Kasumi-1 (cell line): ENCODE data around the gene CRABP2.

Experiments used
- DNase-seq, 2 experiments: peaks; one replicate each; lab custom pipeline; 2025; lab: John Stamatoyannopoulos, UW

The CRABP2 gene

DNA sequence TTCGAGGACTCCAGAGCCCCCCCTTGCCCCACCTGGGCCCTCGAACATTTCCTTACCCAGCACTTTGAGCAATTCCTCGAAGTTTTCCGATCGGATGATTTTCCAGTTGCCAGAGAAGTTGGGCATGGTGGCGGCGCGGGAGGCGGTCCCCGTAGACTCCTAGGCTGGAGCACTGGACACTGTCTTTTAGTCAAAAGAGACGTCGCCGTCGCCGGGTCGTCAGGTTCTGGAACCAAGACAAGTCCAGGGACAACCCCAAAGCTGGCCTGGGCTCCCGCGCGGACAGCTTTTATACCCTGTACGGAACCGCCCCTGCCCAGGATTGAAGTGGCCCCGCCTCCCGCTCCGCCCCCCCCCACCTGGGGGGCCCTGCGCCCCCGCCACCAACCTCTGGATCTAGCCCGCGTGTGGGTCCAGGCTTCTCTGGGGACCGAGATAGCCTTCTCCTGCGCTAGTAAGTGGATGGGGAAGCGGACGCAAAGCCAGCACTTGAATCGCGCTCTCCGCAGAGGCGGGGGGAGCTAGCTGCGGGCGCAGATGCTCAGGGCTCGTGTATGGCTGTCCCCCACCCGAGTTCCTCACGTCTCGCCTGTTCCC is at the start of gene CRABP2:
TSS of gene CRABP2 (minus strand) at position 263 of the 597 bp plus-strand sequence. CDS start at position 126, 137 bp downstream.
- DNase-seq, result no peak

- no peak for DNase-seq
These were observed 48.8 kb upstream of the CRABP2 start for GRCh38 chr1:156754219-156754618.

DNA sequence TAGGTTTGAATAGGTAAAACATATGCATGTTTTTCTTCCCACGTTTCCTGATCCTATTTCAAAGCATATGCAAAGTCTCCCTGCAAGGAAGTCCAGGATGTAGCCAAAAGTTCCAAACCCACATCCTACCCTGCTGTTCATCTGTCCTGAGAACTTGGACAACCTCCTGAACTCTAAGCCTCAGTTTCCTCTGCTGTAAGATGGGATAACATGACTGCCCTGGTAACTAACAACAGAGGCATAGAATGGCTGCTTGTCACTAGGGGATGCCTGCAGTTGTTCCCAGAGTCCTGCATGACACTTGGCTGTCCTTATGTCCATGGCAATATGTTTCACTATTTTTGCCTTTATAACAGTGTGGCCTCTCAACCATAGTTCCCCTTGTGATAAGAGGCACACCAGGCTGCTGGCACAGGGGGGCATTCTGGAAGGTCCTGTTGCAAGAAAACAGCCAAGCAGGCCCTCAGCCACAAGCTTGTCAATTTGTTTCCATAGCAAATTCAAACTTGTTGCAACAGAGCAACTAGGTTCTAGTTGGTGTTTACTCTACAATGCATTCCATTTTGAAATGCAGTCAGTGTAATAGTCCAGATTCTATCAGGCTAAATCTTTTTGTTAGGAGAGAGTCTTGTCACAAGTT is 47.6 kb upstream of the CRABP2 start:
- DNase-seq, result peak in 1 of 2 experiments; percentile 5

DNA sequence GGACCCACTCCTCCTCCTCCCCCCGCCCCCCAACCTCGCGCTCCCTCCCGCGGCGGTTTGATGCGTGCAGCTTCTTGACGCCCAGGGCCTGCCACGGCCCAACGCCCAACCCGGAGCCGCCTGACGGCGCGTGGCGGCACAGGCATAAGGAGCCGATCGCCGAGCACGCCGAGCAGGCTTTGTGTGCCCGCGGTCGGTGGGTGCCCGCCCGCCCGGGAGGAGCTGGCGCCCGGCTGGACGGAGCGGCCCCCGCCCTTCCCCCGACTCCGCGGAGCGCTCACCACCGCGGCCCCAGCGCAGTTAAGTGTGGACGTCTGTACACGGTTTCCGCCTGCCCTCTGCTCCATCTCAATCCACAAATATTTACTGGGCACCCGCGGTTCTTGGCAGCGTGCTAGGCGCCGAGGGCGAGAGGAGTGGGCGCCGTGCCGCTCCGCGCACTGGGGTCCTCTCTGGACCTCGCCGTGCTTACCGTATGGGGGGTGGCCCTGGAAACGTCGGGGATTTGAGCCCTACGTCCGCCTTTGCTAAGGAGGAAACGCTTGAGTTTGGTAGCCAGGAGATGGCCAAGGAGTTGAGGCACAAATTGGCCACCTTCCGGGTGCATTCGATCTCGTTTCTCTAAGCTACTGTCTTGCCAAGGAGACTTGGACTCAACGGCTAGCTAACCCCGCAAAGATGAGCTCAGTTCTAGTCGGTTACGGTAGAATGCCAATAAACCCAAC is 46.5 kb upstream of the CRABP2 start:
- peak; percentile 78 to 89 for DNase-seq

- no peak for DNase-seq
These were observed 46.0 kb upstream of the CRABP2 start, which contains the start of gene HDGF for GRCh38 chr1:156751451-156751756. Gene HDGF (minus strand): TSS chr1:156751675. CDS start chr1:156751429, 246 bp downstream.

GRCh38 chr1:156750711-156751450 is 45.5 kb upstream of the CRABP2 start:
- no peak for DNase-seq

DNA sequence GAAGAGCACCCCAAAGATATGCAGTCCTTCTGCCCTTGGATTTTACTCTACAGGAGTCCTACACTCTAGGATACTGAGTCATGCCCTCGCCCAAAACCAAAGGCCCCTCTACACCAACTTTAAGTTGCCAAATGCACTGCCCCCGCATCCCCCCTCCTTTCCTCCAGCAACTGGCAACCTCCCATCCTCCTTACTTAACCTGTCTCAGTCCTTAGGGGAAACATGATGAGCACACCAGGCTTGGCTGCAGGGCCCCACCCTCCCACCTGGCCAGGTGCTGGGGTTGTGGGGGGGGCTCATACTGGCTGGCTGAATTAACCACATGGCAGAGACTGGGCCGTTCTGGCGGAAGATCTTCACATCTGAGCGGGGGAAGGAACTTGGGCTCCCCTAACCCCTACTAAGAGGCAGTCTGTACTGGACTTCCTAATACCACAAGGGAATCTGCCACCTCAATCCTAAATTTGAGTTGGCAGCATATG is 44.8 kb upstream of the CRABP2 start:
- DNase-seq, result peak; percentile 34 to 43

GRCh38 chr1:156749419-156750118 is 44.2 kb upstream of the CRABP2 start:
- DNase-seq, result peak in 1 of 2 experiments; percentile 23

GRCh38 chr1:156748670-156749418 is 43.5 kb upstream of the CRABP2 start:
- peak; percentile 81 to 84 for DNase-seq

DNA sequence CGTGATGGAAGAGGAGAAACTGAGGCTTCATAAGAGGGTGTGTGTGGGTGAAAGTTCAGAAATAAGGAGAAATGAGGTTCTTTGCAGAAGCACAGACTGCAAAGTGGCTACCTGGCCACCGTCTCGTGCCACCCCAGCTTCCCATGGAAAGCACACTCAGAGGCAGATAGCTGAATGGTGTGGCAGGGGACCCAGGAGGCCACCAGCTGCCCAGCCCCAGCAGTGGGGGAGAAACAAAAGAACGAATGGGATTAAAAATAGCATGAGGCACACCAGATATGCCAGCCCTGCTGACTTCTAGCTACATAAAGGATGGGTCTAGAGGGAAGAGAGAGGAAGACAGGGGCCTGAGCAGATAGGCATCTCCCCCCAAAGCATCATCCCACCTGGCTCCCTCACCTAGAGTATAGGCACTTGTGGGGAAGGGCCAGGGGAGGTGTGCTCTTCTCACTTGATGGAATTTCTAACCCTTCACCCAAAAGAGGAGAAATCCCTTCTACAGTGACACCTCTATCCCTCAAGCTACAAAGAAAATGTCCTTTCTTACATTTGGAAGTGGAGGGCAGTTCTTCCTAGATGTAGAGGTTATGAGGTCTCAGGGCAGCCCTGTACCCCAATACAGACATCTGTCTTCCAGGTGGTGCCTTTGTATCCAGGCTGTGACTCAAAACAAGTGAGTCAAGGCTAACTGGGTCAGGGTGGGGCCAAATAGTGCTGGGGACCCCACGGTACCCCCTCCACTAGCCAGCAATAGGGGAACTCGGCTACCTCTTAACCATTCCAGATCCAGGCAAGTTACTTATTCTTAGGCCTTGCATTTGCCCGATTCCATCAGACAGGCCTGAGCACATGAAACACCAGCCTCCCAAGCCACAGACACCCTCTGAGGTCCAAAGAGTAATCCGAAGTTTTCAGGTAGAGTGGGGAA is 42.6 kb upstream of the CRABP2 start:
- DNase-seq, result no peak

DNA sequence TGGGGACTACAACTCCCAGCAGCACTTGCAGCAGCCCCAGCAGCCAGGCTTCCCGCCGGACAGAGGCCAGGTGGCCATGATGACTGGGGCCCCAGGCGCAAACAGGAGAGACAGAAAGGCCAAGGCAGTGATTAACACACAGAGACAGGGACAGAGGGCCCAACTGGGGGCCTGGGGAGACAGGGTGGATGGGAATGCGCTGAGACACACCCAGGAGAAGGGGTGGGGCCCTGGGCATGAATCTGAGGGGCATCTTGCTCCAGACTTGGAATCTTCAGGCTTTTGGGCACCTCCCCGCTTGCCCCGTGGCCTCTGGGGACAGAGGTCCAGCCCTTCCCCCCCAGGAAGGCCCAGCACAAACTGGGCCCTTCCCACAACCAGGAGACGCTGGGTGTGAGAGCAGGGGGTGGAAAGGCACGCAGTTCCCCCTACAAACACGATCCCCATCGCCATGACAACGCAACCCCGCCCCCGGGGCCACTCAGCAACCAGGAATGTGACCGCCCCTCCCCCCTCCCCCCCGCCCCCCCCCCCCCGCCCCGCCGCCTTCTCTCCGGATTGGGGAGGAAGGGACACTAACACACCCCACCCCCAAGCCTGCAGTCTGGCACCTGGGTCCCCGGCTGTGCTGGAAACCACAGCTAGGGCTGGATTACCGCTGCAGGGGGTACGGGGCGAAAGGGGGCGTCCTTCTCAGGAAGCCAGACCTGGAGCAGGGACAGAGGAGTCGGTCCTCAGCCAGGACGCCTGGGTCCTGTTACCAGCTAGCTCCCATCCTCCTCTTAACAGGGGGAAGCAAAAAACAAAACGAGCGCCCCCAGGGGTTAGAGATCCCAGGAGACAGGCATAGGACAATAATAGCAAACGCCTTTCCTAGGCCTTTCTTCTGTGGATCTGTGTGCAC is 41.6 kb upstream of the CRABP2 start:
- peak; percentile 41 to 54 for DNase-seq

DNA sequence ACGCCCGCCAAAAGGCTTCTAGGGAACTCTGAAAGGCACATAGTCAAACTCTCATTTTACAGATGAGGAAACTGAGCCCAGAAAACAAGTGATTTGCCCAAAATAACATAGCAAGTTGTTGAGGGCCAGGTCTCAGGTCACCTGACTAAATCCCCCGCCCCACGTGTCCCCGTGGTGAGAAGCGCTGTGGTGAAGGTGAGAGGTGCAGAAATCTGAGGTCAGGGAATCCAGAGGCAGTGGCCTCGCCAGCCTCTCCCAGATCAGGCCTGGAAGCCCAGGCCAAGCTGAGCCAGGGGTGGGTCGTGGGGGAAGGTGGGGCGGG is 41.0 kb upstream of the CRABP2 start:
- no peak for DNase-seq

DNA sequence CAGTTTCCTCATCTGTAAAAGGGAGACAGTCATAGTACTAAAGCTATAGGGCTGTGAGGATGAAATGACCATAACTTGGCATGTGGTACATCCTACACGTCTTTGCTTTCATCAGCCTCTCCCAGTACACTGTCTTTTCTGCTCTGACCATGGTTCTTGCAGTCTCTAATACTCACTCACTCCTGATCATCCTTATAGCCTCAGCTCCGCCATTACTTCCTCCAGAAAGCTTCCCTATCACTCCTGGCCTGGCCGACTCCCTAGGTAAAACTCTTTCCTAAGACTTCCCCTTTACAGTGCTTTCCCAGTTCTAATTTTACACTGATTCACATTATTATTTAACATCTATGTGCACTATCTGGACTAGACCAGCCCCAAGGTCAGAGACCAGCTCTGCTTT is 40.5 kb upstream of the CRABP2 start:
- DNase-seq, result no peak

GRCh38 chr1:156744786-156745419 is 39.5 kb upstream of the CRABP2 start:
- no peak for DNase-seq

DNA sequence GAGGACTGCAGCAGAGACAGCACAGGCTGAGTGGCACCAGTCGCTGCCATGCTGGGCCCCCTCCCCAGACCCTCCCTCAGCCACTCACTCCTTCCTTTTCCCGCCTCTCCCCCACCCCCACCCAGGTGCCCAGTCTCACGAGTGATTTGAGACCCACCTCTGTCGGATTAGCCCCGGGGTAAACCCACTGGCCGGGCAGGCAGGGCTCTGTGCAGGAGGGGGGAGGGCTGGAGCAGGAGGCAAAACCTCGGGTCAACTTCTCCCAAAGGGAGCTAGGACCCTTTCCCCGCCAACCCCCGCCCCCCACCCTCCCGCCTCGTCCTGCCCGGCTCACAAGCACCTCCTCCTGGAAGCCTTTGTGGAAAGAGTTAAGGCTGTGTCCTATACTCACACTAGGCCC is 39.0 kb upstream of the CRABP2 start:
- no peak for DNase-seq

DNA sequence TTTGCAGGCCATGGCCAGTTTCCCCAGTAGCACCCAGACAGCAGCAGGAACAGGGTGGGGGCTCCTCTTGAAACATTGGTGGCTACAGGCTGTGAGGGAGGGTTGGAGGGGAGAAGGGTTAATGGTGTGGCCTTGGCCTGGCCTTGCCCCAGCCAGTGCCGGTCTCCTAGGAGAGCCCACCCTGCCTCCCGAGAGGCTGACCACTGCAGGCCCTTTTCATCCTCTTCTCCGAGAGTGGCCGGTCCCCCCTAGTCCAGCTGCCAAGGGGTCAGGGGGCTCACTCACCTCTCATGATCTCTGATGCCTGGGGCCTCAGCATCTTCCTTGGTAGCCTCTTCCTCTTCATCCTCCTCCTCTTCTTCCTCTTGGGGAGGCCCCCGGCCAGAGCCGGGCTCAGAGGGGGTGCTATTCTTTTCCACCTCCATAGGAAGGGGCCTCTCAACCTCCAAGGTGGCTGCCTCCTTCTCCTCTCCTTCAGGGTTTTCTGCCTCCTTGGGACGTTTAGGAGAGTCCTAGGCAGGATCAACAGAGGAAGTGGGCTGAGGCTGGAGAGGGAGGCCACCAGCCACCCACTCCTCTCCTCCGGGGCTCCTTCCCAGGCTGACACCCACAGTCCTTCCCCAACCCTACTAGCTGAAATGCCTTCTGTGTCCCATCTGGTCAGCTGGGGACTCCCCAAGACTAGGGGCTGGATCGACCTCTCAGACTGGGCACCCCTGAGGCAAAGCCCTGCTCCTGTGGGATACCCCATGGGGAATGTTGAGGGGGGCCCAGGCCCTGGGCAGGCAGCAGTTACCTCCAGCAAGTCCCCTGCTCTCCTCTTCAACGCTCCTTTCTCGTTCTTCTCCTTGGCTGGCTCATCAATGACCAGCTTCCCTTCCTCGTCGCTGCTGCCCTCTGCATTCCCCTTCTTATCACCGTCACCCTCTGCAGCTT is 38.3 kb upstream of the CRABP2 start:
- DNase-seq, result no peak

- no peak for DNase-seq
These were observed 37.4 kb upstream of the CRABP2 start for GRCh38 chr1:156742801-156743200.
